GM18505 (cell line): ENCODE results near the gene GRB10.

Experiments used
- ATAC-seq: cut with Tn5 transposase; IDR thresholded peaks from one replicate; pipeline ENCODE4 v1.9.1; 2021; ENCODE audit not compliant: unreplicated experiment
- POLR2A ChIP-seq: IDR thresholded peaks from 4 replicates; pipeline ENCODE4 v1.6.1; 2011; ENCODE audit warnings: borderline replicate concordance; ENCODE audit not compliant: insufficient read depth, insufficient read length; ENCODE audit errors: extremely low read depth

Gene GRB10

GRCh38 chr7:50793120-50793946 lies 10.6 kb upstream of the GRB10 start:
- no peak for TF ChIP-seq POLR2A
- ATAC-seq = no peak

- ATAC-seq = no peak
These were observed 9.8 kb upstream of the GRB10 start for GRCh38 chr7:50792342-50793119.

GRCh38 chr7:50791938-50792341 lies 9.2 kb upstream of the GRB10 start:
- TF ChIP-seq POLR2A = no peak
- ATAC-seq = no peak

More at GRCh38 chr7:50792342-50793119, 9.8 kb upstream of the GRB10 start:
- no peak for TF ChIP-seq POLR2A

- no peak for TF ChIP-seq POLR2A
- no peak for ATAC-seq
These were observed 8.8 kb upstream of the GRB10 start for GRCh38 chr7:50791363-50791937.

GRCh38 chr7:50790381-50790780 lies 7.7 kb upstream of the GRB10 start:
- TF ChIP-seq POLR2A = no peak
- no peak for ATAC-seq

- ATAC-seq = no peak
These were observed 5.7 kb upstream of the GRB10 start for GRCh38 chr7:50788382-50788781.

GRCh38 chr7:50787825-50788224 lies 5.1 kb upstream of the GRB10 start:
- ATAC-seq = no peak
- TF ChIP-seq POLR2A = no peak

More at GRCh38 chr7:50788382-50788781, 5.7 kb upstream of the GRB10 start:
- no peak for TF ChIP-seq POLR2A

- no peak for ATAC-seq
- no peak for TF ChIP-seq POLR2A
These were observed 2.6 kb upstream of the GRB10 start for GRCh38 chr7:50785346-50785745.

- no peak for ATAC-seq
- no peak for TF ChIP-seq POLR2A
These were observed 1.3 kb upstream of the GRB10 start for GRCh38 chr7:50783801-50784507.

- TF ChIP-seq POLR2A = no peak
- no peak for ATAC-seq
These were observed 607 bp upstream of the GRB10 start for GRCh38 chr7:50783303-50783702.

GRCh38 chr7:50781381-50782293 lies 1.1 kb downstream of the GRB10 start:
- no peak for TF ChIP-seq POLR2A
- ATAC-seq = no peak

- no peak for ATAC-seq
- TF ChIP-seq POLR2A = no peak
These were observed 2.3 kb downstream of the GRB10 start for GRCh38 chr7:50780436-50780835.

- no peak for ATAC-seq
- TF ChIP-seq POLR2A = no peak
These were observed 3.3 kb downstream of the GRB10 start for GRCh38 chr7:50779427-50779826.

- ATAC-seq = no peak
- no peak for TF ChIP-seq POLR2A
These were observed 4.5 kb downstream of the GRB10 start for GRCh38 chr7:50778189-50778588.
